ENCODE results near the gene PTGER3.
A peak's percentile ranks its signal among the peaks of the same experiment; 100 is the strongest.

PTGER3 gene

GRCh38 chr1:71047635-71048607, at the start of gene PTGER3:
Gene PTGER3 (minus strand): TSS chr1:71047816. CDS start chr1:71047577, 239 bp downstream.
- TF ChIP-seq POLR2A (IDR thresholded peaks at IDR 0.05; ENCODE audit: low read length) (no peak), GATA1 (IDR thresholded peaks at IDR 0.05; ENCODE audit: low read depth, low read length) (no peak)

GRCh38 chr1:71094913-71095312, 47.3 kb upstream of the PTGER3 start:
- no peak for TF ChIP-seq POLR2A (IDR thresholded peaks at IDR 0.05; ENCODE audit: low read length)
- no peak for TF ChIP-seq GATA1 (IDR thresholded peaks at IDR 0.05; ENCODE audit: low read depth, low read length)
- no peak for DNase-seq

More at GRCh38 chr1:71047635-71048607, at the start of gene PTGER3:
- peak; percentile 88 to 90 for DNase-seq

GRCh38 chr1:71093938-71094337, 46.3 kb upstream of the PTGER3 start:
- TF ChIP-seq GATA1 (IDR thresholded peaks at IDR 0.05; ENCODE audit: low read depth, low read length) = no peak
- TF ChIP-seq POLR2A (IDR thresholded peaks at IDR 0.05; ENCODE audit: low read length) = no peak
- peak in 1 of 2 experiments; percentile 15 for DNase-seq

- no peak for DNase-seq
- TF ChIP-seq POLR2A (IDR thresholded peaks at IDR 0.05; ENCODE audit: low read length) (no peak), GATA1 (IDR thresholded peaks at IDR 0.05; ENCODE audit: low read depth, low read length) (no peak)
These were observed 42.1 kb upstream of the PTGER3 start for GRCh38 chr1:71089536-71090270.

GRCh38 chr1:71088645-71089287, 41.1 kb upstream of the PTGER3 start:
- DNase-seq = no peak
- TF ChIP-seq POLR2A (IDR thresholded peaks at IDR 0.05; ENCODE audit: low read length) = no peak
- TF ChIP-seq GATA1 (IDR thresholded peaks at IDR 0.05; ENCODE audit: low read depth, low read length) = no peak

GRCh38 chr1:71087713-71088112, 40.1 kb upstream of the PTGER3 start:
- no peak for DNase-seq
- TF ChIP-seq POLR2A (IDR thresholded peaks at IDR 0.05; ENCODE audit: low read length) (no peak), GATA1 (IDR thresholded peaks at IDR 0.05; ENCODE audit: low read depth, low read length) (no peak)

GRCh38 chr1:71087060-71087459, 39.4 kb upstream of the PTGER3 start:
- DNase-seq = no peak

GRCh38 chr1:71086331-71086730, 38.7 kb upstream of the PTGER3 start:
- no peak for DNase-seq
- TF ChIP-seq GATA1 (IDR thresholded peaks at IDR 0.05; ENCODE audit: low read depth, low read length) = no peak
- no peak for TF ChIP-seq POLR2A (IDR thresholded peaks at IDR 0.05; ENCODE audit: low read length)

More at GRCh38 chr1:71087060-71087459, 39.4 kb upstream of the PTGER3 start:
- TF ChIP-seq POLR2A (IDR thresholded peaks at IDR 0.05; ENCODE audit: low read length) = no peak

GRCh38 chr1:71083271-71083670, 35.7 kb upstream of the PTGER3 start:
- DNase-seq = no peak
- TF ChIP-seq GATA1 (IDR thresholded peaks at IDR 0.05; ENCODE audit: low read depth, low read length) (no peak), POLR2A (IDR thresholded peaks at IDR 0.05; ENCODE audit: low read length) (no peak)

- peak in 1 of 2 experiments; percentile 27 for DNase-seq
- TF ChIP-seq POLR2A (IDR thresholded peaks at IDR 0.05; ENCODE audit: low read length) = no peak
- TF ChIP-seq GATA1 (IDR thresholded peaks at IDR 0.05; ENCODE audit: low read depth, low read length) = no peak
These were observed 34.1 kb upstream of the PTGER3 start for GRCh38 chr1:71081697-71082080.

GRCh38 chr1:71080739-71081696, 33.4 kb upstream of the PTGER3 start, which contains the start of gene ZRANB2:
Gene ZRANB2 (minus strand): TSS chr1:71081035. CDS start chr1:71080995, 40 bp downstream.
- peak; percentile 97 to 98 for DNase-seq
- TF ChIP-seq POLR2A (IDR thresholded peaks at IDR 0.05; ENCODE audit: low read length) (peak; percentile 90), GATA1 (IDR thresholded peaks at IDR 0.05; ENCODE audit: low read depth, low read length) (no peak)

- DNase-seq = peak; percentile 70 to 76
- TF ChIP-seq GATA1 (IDR thresholded peaks at IDR 0.05; ENCODE audit: low read depth, low read length) (no peak), POLR2A (IDR thresholded peaks at IDR 0.05; ENCODE audit: low read length) (no peak)
These were observed 32.7 kb upstream of the PTGER3 start for GRCh38 chr1:71080230-71080738.

Data from erythroblast (primary cell).